IMR-90 (cell line): Measurements from ENCODE around the gene IL13RA1.

ENCODE experiments used
- CEBPB ChIP-seq: IDR thresholded peaks from 2 replicates; pipeline ENCODE4 v1.6.1; 2012; ENCODE audit warnings: low read depth, low read length, improper control_type of control experiment
- CHD1 ChIP-seq: IDR thresholded peaks from 2 replicates; pipeline ENCODE4 v1.6.1; 2012; ENCODE audit warnings: low read depth, low read length, improper control_type of control experiment
- CTCF ChIP-seq: conservative IDR thresholded peaks from 2 replicates; pipeline ENCODE4 v1.5.1; 2012; ENCODE audit warnings: mild to moderate bottlenecking, low read depth, low read length, improper control_type of control experiment

GRCh38 chrX:118714521-118714920, 12.9 kb upstream of the IL13RA1 start:
- TF ChIP-seq CTCF (no peak), CEBPB (no peak), CHD1 (no peak)
